H9 (cell line): ENCODE data around the gene TAF1C. TPM values are rescaled to one million over a fixed set of nuclear protein-coding genes. Genes with fewer than 3 reads are reported as not detected.

ENCODE experiments used
- DNase-seq: peaks from one replicate; pipeline ENCODE4 v3.0.0-alpha.2; 2017
- H2AFZ ChIP-seq: one replicate; pipeline ENCODE4 v1.6.1; 2013; ENCODE audit warnings: mild to moderate bottlenecking, low read length, control low read depth, moderate library complexity
- H2AK5ac ChIP-seq: 2 replicates; pipeline ENCODE4 v1.6.1; 2013; ENCODE audit warnings: low read length, control low read depth, mixed read lengths; ENCODE audit not compliant: insufficient read length
- H2BK120ac ChIP-seq: one replicate; pipeline ENCODE4 v1.6.1; 2013; ENCODE audit warnings: low read depth, mild to moderate bottlenecking, low read length, control low read depth, inconsistent platforms; ENCODE audit not compliant: poor library complexity, severe bottlenecking
- H2BK12ac ChIP-seq: 2 replicates; pipeline ENCODE4 v1.6.1; 2013; ENCODE audit warnings: low read length, control low read depth, mixed read lengths, low read depth; ENCODE audit not compliant: insufficient read length
- H2BK15ac ChIP-seq: 2 replicates; pipeline ENCODE4 v1.6.1; 2013; ENCODE audit warnings: low read depth, low read length, control low read depth
- H2BK20ac ChIP-seq: one replicate; pipeline ENCODE4 v1.6.1; 2013; ENCODE audit warnings: low read depth, mild to moderate bottlenecking, low read length, control low read depth, inconsistent platforms; ENCODE audit not compliant: poor library complexity, severe bottlenecking
- H2BK5ac ChIP-seq: 2 replicates; pipeline ENCODE4 v1.6.1; 2013; ENCODE audit warnings: low read length, control low read depth, mixed read lengths; ENCODE audit not compliant: insufficient read length
- H3K14ac ChIP-seq: 2 replicates; pipeline ENCODE4 v1.6.1; 2013; ENCODE audit warnings: low read length, control low read depth; ENCODE audit not compliant: insufficient read depth
- H3K18ac ChIP-seq: 2 replicates; pipeline ENCODE4 v1.6.1; 2013; ENCODE audit warnings: low read depth, mild to moderate bottlenecking, mixed read lengths, low read length, control low read depth; ENCODE audit not compliant: insufficient read length
- H3K23ac ChIP-seq: 2 replicates; pipeline ENCODE4 v1.6.1; 2013; ENCODE audit warnings: low read length, control low read depth, mixed read lengths, low read depth; ENCODE audit not compliant: insufficient read length
- H3K23me2 ChIP-seq: 2 replicates; pipeline ENCODE4 v1.6.1; 2013; ENCODE audit warnings: low read depth, mild to moderate bottlenecking, mixed read lengths, low read length, control low read depth; ENCODE audit not compliant: insufficient read length, poor library complexity, severe bottlenecking
- H3K27ac ChIP-seq: 2 replicates; pipeline ENCODE4 v1.5.1; 2013; ENCODE audit warnings: low read length, control low read depth, mixed read lengths, low read depth; ENCODE audit not compliant: insufficient read length
- H3K27me3 ChIP-seq: 2 replicates; pipeline ENCODE4 v1.6.1; 2013; ENCODE audit warnings: low read length, control low read depth, inconsistent platforms; ENCODE audit not compliant: insufficient read depth
- H3K4ac ChIP-seq: 2 replicates; pipeline ENCODE4 v1.6.1; 2013; ENCODE audit warnings: low read depth, mild to moderate bottlenecking, control low read depth, inconsistent platforms, low read length, moderate library complexity
- H3K4me1 ChIP-seq: 2 replicates; pipeline ENCODE4 v1.6.1; 2013; ENCODE audit warnings: low read length, control low read depth, inconsistent platforms; ENCODE audit not compliant: insufficient read depth
- H3K4me2 ChIP-seq: 2 replicates; pipeline ENCODE4 v1.6.1; 2013; ENCODE audit warnings: low read length, control low read depth, mixed read lengths; ENCODE audit not compliant: insufficient read length, insufficient read depth
- H3K56ac ChIP-seq: 2 replicates; pipeline ENCODE4 v1.6.1; 2013; ENCODE audit warnings: low read depth, mild to moderate bottlenecking, mixed read lengths, low read length, control low read depth; ENCODE audit not compliant: insufficient read length
- H3K79me1 ChIP-seq: 2 replicates; pipeline ENCODE4 v1.6.1; 2013; ENCODE audit warnings: low read depth, mild to moderate bottlenecking, moderate library complexity, low read length, control low read depth, inconsistent platforms; ENCODE audit not compliant: insufficient read depth, poor library complexity, severe bottlenecking
- H3K79me2 ChIP-seq: 2 replicates; pipeline ENCODE4 v1.6.1; 2013; ENCODE audit warnings: low read length, control low read depth, inconsistent platforms; ENCODE audit not compliant: insufficient read depth
- H3K9ac ChIP-seq: 2 replicates; pipeline ENCODE4 v1.6.1; 2013; ENCODE audit warnings: low read length, control low read depth, mixed read lengths; ENCODE audit not compliant: insufficient read length; ENCODE audit errors: extremely low read depth
- H3K9me3 ChIP-seq: one replicate; pipeline ENCODE4 v1.6.1; 2013; ENCODE audit warnings: low read depth, low read length, inconsistent platforms; ENCODE audit not compliant: control insufficient read depth
- H3T11ph ChIP-seq: one replicate; pipeline ENCODE4 v1.6.1; 2013; ENCODE audit warnings: mild to moderate bottlenecking, low read length, control low read depth, inconsistent platforms
- H4K20me1 ChIP-seq: one replicate; pipeline ENCODE4 v1.6.1; 2013; ENCODE audit not compliant: control insufficient read depth, insufficient read length, insufficient read depth
- H4K5ac ChIP-seq: 2 replicates; pipeline ENCODE4 v1.6.1; 2013; ENCODE audit warnings: low read depth, mild to moderate bottlenecking, mixed read lengths, low read length, control low read depth; ENCODE audit not compliant: insufficient read length
- H4K8ac ChIP-seq: replicated peaks from 2 replicates; pipeline ENCODE4 v1.6.1; 2013; ENCODE audit warnings: low read length, control low read depth, mixed read lengths, low read depth; ENCODE audit not compliant: insufficient read length
- H4K91ac ChIP-seq: 2 replicates; pipeline ENCODE4 v1.6.1; 2013; ENCODE audit warnings: low read depth, mild to moderate bottlenecking, moderate library complexity, mixed read lengths, low read length, control low read depth; ENCODE audit not compliant: insufficient read length
- H3K27ac Mint-ChIP-seq, 3 experiments: 2 replicates in 2 of 3; 3 replicates in 1 of 3; pipeline ENCODE4 v1.8.0; 2020 to 2021; ENCODE audit warnings: mixed read lengths in 3 of 3, mild to moderate bottlenecking in 1 of 3, moderate library complexity in 1 of 3
- H3K27me3 Mint-ChIP-seq: 2 replicates; pipeline ENCODE4 v1.8.0; 2021; ENCODE audit warnings: low read depth, mild to moderate bottlenecking, moderate library complexity, mixed read lengths
- H3K36me3 Mint-ChIP-seq, 3 experiments: 2 replicates in 2 of 3; 3 replicates in 1 of 3; pipeline ENCODE4 v1.8.0; 2020 to 2021; ENCODE audit warnings: low read depth in 3 of 3, mixed read lengths in 3 of 3; ENCODE audit not compliant: insufficient read depth in 1 of 3
- H3K4me1 Mint-ChIP-seq, 2 experiments: 2 replicates each; pipeline ENCODE4 v1.8.0; 2020; ENCODE audit warnings: mixed read lengths in 2 of 2
- H3K4me3 Mint-ChIP-seq, 2 experiments: 2 replicates in 1 of 2; 3 replicates in 1 of 2; pipeline ENCODE4 v1.8.0; 2020 to 2021; ENCODE audit warnings: mild to moderate bottlenecking in 2 of 2, mixed read lengths in 2 of 2, moderate library complexity in 1 of 2
- H3K9me3 Mint-ChIP-seq, 2 experiments: 2 replicates in 1 of 2; 3 replicates in 1 of 2; pipeline ENCODE4 v1.8.0; 2020; ENCODE audit warnings: mild to moderate bottlenecking in 2 of 2, mixed read lengths in 2 of 2, moderate library complexity in 1 of 2
- CTCF ChIP-seq: fragments of 200-600 bp; sonication (generic); conservative IDR thresholded peaks from 3 replicates; pipeline ENCODE4 v1.8.0; 2021; ENCODE audit warnings: antibody characterized with exemption, mild to moderate bottlenecking
- WGBS: extraction: QIAGEN DNeasy Blood & Tissue Kit; methylation state at CpG from one replicate; pipeline ENCODE4 v1.1.7; 2013; ENCODE audit warnings: missing lambda C conversion rate, low lambda C conversion rate, mixed read lengths; ENCODE audit not compliant: insufficient read length; ENCODE audit errors: extremely low coverage; 5-methylcytosine and 5-hydroxymethylcytosine counted together
- total RNA-seq: library from RNA; stranded (reverse); gene quantifications from 2 replicates; pipeline ENCODE4 v1.2.1, GENCODE V29; 2021

TAF1C gene
- total RNA-seq, 1 experiment from 2014 or later: 78.6 TPM

DNA sequence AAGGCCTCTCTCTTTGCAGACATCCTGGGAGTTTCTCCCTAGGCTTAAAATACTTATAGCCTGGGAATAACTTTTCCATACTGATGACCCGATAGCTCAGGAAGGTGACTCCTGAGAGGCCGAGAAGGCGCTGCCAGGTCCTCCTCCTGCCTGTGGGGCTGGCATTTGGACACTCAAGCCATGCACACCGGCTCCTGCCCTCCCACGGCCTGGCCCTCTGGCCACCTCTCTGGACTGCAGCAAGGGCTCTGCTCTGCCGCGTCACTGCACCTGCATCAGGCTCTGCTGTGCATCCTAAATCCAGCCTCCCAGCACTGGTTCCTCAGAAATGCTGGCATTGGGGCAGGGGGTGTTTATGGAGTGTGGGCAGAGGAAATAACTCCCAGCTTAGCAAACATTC lies 38.7 kb upstream of the TAF1C start:
- H3K14ac ChIP-seq: no peak overlapping the region
- H3K4ac ChIP-seq: no peak overlapping the region
- no peak overlapping the region for H3K56ac ChIP-seq
- no peak overlapping the region for H3K27ac ChIP-seq
- no peak overlapping the region for H3K18ac ChIP-seq
- H3K36me3 Mint-ChIP-seq: no peaks in the 10 kb centered on the region
- no peaks in the 10 kb centered on the region for H3K4me1 ChIP-seq
- WGBS: no CpG with 5 or more reads among the region's 7 CpGs
- H3K79me1 ChIP-seq: no peaks in the 10 kb centered on the region
- H3K27me3 Mint-ChIP-seq: peaks cover 2% of the 10 kb centered on the region
- no peak overlapping the region for H4K8ac ChIP-seq
- no peak overlapping the region for H3K9ac ChIP-seq
- H3K9me3 ChIP-seq: no peaks in the 10 kb centered on the region
- no peak overlapping the region for H3K4me3 Mint-ChIP-seq
- no peak overlapping the region for H2BK5ac ChIP-seq
- DNase-seq: no peak
- H3K23me2 ChIP-seq: no peaks in the 10 kb centered on the region
- H2AK5ac ChIP-seq: no peak overlapping the region
- H3K9me3 Mint-ChIP-seq: no peaks in the 10 kb centered on the region
- no peak overlapping the region for H2BK20ac ChIP-seq
- TF ChIP-seq CTCF: no peak
- no peaks in the 10 kb centered on the region for H3K27me3 ChIP-seq
- no peaks in the 10 kb centered on the region for H3K79me2 ChIP-seq
- no peak overlapping the region for H2BK120ac ChIP-seq
- no peak overlapping the region for H3K23ac ChIP-seq
- no peak overlapping the region for H3K27ac Mint-ChIP-seq
- no peak overlapping the region for H2BK15ac ChIP-seq
- peaks cover 12 to 21% of the 10 kb centered on the region in 2 experiments for H3K4me1 Mint-ChIP-seq
- H3T11ph ChIP-seq: no peak overlapping the region
- H4K5ac ChIP-seq: no peak overlapping the region
- H3K4me2 ChIP-seq: no peak overlapping the region
- no peak overlapping the region for H2BK12ac ChIP-seq
- no peaks in the 10 kb centered on the region for H4K20me1 ChIP-seq
- no peak overlapping the region for H4K91ac ChIP-seq
- no peak overlapping the region for H2AFZ ChIP-seq
